Stimulated activated CD4-positive, alpha-beta T cell treated with anti-CD3 and anti-CD28 coated beads, Interleukin-4, amount 100 ng/mL, for 24 hours (primary cell): ENCODE measurements around the gene DENND1A.
"Not testable (repeated sequence)": the region's sequence is repeated elsewhere in the genome, so short reads cannot be mapped to it uniquely, and the experiment has no call there.

Source experiments
- DNase-seq: peaks from one replicate; pipeline ENCODE4 v3.0.0-alpha.2; 2020

The DENND1A gene

GRCh38 chr9:123643518-123643917 is 286.4 kb downstream of the DENND1A start:
- DNase-seq = no peak

- DNase-seq = no peak
Observed at GRCh38 chr9:123642291-123643278, 287.3 kb downstream of the DENND1A start.

GRCh38 chr9:123640792-123641222 is 289.1 kb downstream of the DENND1A start:
- peak; percentile 15 for DNase-seq

GRCh38 chr9:123639743-123640142 is 290.2 kb downstream of the DENND1A start:
- DNase-seq = no peak

- DNase-seq = no peak
Observed at GRCh38 chr9:123637945-123638634, 291.8 kb downstream of the DENND1A start.

- no peak for DNase-seq
Observed at GRCh38 chr9:123637606-123637944, 292.4 kb downstream of the DENND1A start.

- not testable (repeated sequence) for DNase-seq
Observed at GRCh38 chr9:123636805-123637204, 293.1 kb downstream of the DENND1A start.

GRCh38 chr9:123631862-123632261 is 298.1 kb downstream of the DENND1A start:
- no peak for DNase-seq

- DNase-seq = no peak
Observed at GRCh38 chr9:123630233-123630632, 299.7 kb downstream of the DENND1A start.

- DNase-seq = no peak
Observed at GRCh38 chr9:123629531-123629930, 300.4 kb downstream of the DENND1A start.

- no peak for DNase-seq
Observed at GRCh38 chr9:123622711-123623241, 307.1 kb downstream of the DENND1A start.

GRCh38 chr9:123620239-123620638 is 309.7 kb downstream of the DENND1A start:
- DNase-seq = no peak

GRCh38 chr9:123617952-123618678 is 311.8 kb downstream of the DENND1A start:
- DNase-seq = no peak

GRCh38 chr9:123617286-123617685 is 312.6 kb downstream of the DENND1A start:
- DNase-seq = no peak

GRCh38 chr9:123616707-123617106 is 313.2 kb downstream of the DENND1A start:
- DNase-seq = no peak

- no peak for DNase-seq
Observed at GRCh38 chr9:123615381-123615780, 314.5 kb downstream of the DENND1A start.

- no peak for DNase-seq
Observed at GRCh38 chr9:123614306-123615263, 315.3 kb downstream of the DENND1A start.

- no peak for DNase-seq
Observed at GRCh38 chr9:123611226-123611625, 318.7 kb downstream of the DENND1A start.

GRCh38 chr9:123609844-123610243 is 320.1 kb downstream of the DENND1A start:
- DNase-seq = no peak

- no peak for DNase-seq
Observed at GRCh38 chr9:123608104-123608503, 321.8 kb downstream of the DENND1A start.

- no peak for DNase-seq
Observed at GRCh38 chr9:123607479-123607878, 322.4 kb downstream of the DENND1A start.

- DNase-seq = no peak
Observed at GRCh38 chr9:123606141-123606540, 323.8 kb downstream of the DENND1A start.
